Measurements from ENCODE around the gene WDFY2.

WDFY2 gene

DNA sequence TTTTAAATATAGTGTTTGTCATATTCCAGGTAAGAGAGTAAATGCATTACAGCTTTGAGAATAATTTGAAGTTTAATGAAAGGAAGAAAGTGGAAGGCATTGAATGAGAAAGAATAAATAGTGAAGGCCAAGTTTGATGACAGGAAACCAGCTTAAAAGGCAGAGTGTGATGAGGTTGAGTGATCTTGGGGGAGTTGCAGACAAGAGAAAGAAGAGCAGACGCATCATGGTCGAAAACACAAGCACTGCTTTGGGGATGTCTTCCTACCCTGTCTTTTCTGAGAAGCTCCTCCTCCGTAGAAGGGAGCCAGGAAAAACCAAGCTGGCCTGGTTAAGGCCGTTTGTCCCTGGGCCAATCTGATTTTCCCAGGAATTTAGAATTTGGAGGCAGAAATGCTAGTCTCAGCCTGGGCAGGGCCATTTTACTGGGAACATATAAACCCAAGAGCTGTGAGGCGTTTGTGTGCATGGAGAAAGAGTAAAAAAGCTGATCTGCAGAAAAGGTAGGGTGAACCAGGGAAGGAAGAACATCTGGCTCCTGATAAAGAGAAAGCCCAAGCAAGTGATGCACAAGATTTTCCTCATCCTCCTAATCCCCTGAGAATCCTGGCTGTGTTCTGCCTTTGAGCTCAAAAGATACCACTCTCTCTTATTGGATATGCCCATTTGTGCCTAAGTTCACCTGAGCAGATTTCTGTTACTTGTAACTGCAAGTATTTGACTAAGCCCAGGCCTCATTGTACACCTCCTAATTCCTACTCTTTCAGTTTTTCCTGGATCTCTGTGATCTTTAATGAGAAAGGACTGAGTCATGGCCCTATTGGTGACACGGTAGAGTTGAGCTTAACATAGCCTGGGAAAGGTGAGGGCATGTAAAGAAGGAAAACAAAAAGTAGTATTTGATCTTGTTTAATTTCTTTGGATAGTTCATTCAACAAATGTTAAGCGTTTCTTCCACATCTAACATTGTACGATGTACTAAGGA lies 80.0 kb downstream of the WDFY2 start:
- Histone ChIP-seq H3K27me3 (ENCODE audit: insufficient read depth, low read length) (no peaks in the 10 kb centered on the region), H3K4me3 (ENCODE audit: low read depth, low read length) (no peak overlapping the region), H3K27ac (ENCODE audit: low read depth, low read length) (no peak overlapping the region), H3K4me1 (ENCODE audit: control insufficient read depth, insufficient read depth, low read length, unreplicated experiment) (peaks cover 29% of the 10 kb centered on the region), H3K79me2 (ENCODE audit: control insufficient read depth, insufficient read depth, low read length, unreplicated experiment) (peaks cover 30% of the 10 kb centered on the region), H3K36me3 (ENCODE audit: insufficient read depth, low read length) (peaks cover 7% of the 10 kb centered on the region; the same call in 1 of the 2 replicates), H2AFZ (ENCODE audit: low read length, unreplicated experiment) (no peak overlapping the region)

- no peaks in the 10 kb centered on the region for H3K27me3 ChIP-seq (ENCODE audit: insufficient read depth, low read length)
- peaks cover 6% of the 10 kb centered on the region; the same call in 1 of the 2 replicates for H3K36me3 ChIP-seq (ENCODE audit: insufficient read depth, low read length)
- H3K4me3 ChIP-seq (ENCODE audit: low read depth, low read length): no peak overlapping the region
- peaks cover 32% of the 10 kb centered on the region for H3K4me1 ChIP-seq (ENCODE audit: control insufficient read depth, insufficient read depth, low read length, unreplicated experiment)
- no peak overlapping the region for H2AFZ ChIP-seq (ENCODE audit: low read length, unreplicated experiment)
- peaks cover 29% of the 10 kb centered on the region for H3K79me2 ChIP-seq (ENCODE audit: control insufficient read depth, insufficient read depth, low read length, unreplicated experiment)
- H3K27ac ChIP-seq (ENCODE audit: low read depth, low read length): no peak overlapping the region
Measured at GRCh38 chr13:51665456-51665855, 81.2 kb downstream of the WDFY2 start.

GRCh38 chr13:51666374-51666773 lies 82.1 kb downstream of the WDFY2 start:
- no peaks in the 10 kb centered on the region; the same call in 1 of the 2 replicates for H3K36me3 ChIP-seq (ENCODE audit: insufficient read depth, low read length)
- no peak overlapping the region for H2AFZ ChIP-seq (ENCODE audit: low read length, unreplicated experiment)
- no peaks in the 10 kb centered on the region for H3K27me3 ChIP-seq (ENCODE audit: insufficient read depth, low read length)
- H3K79me2 ChIP-seq (ENCODE audit: control insufficient read depth, insufficient read depth, low read length, unreplicated experiment): peaks cover 26% of the 10 kb centered on the region
- H3K4me1 ChIP-seq (ENCODE audit: control insufficient read depth, insufficient read depth, low read length, unreplicated experiment): peaks cover 32% of the 10 kb centered on the region
- H3K4me3 ChIP-seq (ENCODE audit: low read depth, low read length): no peak overlapping the region
- no peak overlapping the region for H3K27ac ChIP-seq (ENCODE audit: low read depth, low read length)

DNA sequence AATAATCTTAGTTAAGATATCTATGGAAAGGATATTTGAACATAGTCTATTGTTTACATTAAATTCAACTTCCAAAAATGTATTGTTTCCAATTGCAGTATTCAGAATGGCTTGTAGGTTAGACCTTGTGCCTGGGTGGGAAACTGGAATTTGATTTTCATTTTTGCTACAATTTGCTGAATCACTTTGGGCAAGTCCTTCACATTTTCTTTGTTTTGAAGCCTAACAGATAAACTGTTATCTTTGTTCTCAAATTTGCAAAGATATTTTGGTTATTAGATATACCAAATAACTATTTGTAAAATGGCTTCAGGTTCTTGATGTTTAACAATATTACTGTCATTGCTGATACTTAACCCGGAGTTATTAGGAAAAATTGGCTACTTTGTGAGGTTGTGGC lies 82.6 kb downstream of the WDFY2 start:
- Histone ChIP-seq H3K36me3 (ENCODE audit: insufficient read depth, low read length) (no peaks in the 10 kb centered on the region; the same call in 1 of the 2 replicates), H2AFZ (ENCODE audit: low read length, unreplicated experiment) (no peak overlapping the region), H3K27me3 (ENCODE audit: insufficient read depth, low read length) (no peaks in the 10 kb centered on the region), H3K79me2 (ENCODE audit: control insufficient read depth, insufficient read depth, low read length, unreplicated experiment) (peaks cover 29% of the 10 kb centered on the region), H3K27ac (ENCODE audit: low read depth, low read length) (no peak overlapping the region; the same call in 1 of the 2 replicates), H3K4me3 (ENCODE audit: low read depth, low read length) (no peak overlapping the region), H3K4me1 (ENCODE audit: control insufficient read depth, insufficient read depth, low read length, unreplicated experiment) (peaks cover 32% of the 10 kb centered on the region)

GRCh38 chr13:51668580-51669195 lies 84.4 kb downstream of the WDFY2 start:
- Histone ChIP-seq H3K27ac (ENCODE audit: low read depth, low read length) (no peak overlapping the region), H2AFZ (ENCODE audit: low read length, unreplicated experiment) (no peak overlapping the region), H3K4me1 (ENCODE audit: control insufficient read depth, insufficient read depth, low read length, unreplicated experiment) (peaks cover 37% of the 10 kb centered on the region), H3K79me2 (ENCODE audit: control insufficient read depth, insufficient read depth, low read length, unreplicated experiment) (peaks cover 48% of the 10 kb centered on the region), H3K4me3 (ENCODE audit: low read depth, low read length) (no peak overlapping the region), H3K27me3 (ENCODE audit: insufficient read depth, low read length) (no peaks in the 10 kb centered on the region), H3K36me3 (ENCODE audit: insufficient read depth, low read length) (no peaks in the 10 kb centered on the region)

GRCh38 chr13:51673165-51673564 lies 88.9 kb downstream of the WDFY2 start:
- Histone ChIP-seq H3K79me2 (ENCODE audit: control insufficient read depth, insufficient read depth, low read length, unreplicated experiment) (peaks cover 46% of the 10 kb centered on the region), H3K27ac (ENCODE audit: low read depth, low read length) (no peak overlapping the region), H3K36me3 (ENCODE audit: insufficient read depth, low read length) (no peaks in the 10 kb centered on the region), H3K4me1 (ENCODE audit: control insufficient read depth, insufficient read depth, low read length, unreplicated experiment) (peaks cover 21% of the 10 kb centered on the region), H3K4me3 (ENCODE audit: low read depth, low read length) (no peak overlapping the region), H2AFZ (ENCODE audit: low read length, unreplicated experiment) (no peak overlapping the region), H3K27me3 (ENCODE audit: insufficient read depth, low read length) (no peaks in the 10 kb centered on the region)

GRCh38 chr13:51674276-51674675 lies 90.0 kb downstream of the WDFY2 start:
- no peaks in the 10 kb centered on the region for H3K27me3 ChIP-seq (ENCODE audit: insufficient read depth, low read length)
- peaks cover 14% of the 10 kb centered on the region for H3K4me1 ChIP-seq (ENCODE audit: control insufficient read depth, insufficient read depth, low read length, unreplicated experiment)
- no peak overlapping the region for H3K4me3 ChIP-seq (ENCODE audit: low read depth, low read length)
- H3K27ac ChIP-seq (ENCODE audit: low read depth, low read length): no peak overlapping the region
- H3K36me3 ChIP-seq (ENCODE audit: insufficient read depth, low read length): no peaks in the 10 kb centered on the region
- peaks cover 43% of the 10 kb centered on the region for H3K79me2 ChIP-seq (ENCODE audit: control insufficient read depth, insufficient read depth, low read length, unreplicated experiment)
- no peak overlapping the region for H2AFZ ChIP-seq (ENCODE audit: low read length, unreplicated experiment)

DNA sequence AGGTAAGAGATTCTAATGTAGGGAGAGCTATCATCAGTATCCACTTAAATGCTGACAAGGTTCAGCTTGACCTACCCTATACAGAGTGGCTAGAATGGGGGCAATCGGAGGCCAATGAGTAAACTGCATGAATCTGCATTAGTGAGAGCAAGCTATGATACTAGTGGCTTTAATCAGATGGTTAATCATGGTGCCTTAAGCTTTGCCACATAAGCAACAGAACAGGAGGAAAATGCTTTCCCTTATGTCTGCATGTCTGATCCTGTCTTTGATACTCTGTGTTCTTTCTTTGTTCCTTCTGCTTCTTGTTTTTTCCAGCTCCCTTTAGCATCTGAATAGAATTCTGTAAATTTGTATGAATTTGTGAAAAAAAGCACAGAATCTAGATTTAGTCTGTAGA lies 91.1 kb downstream of the WDFY2 start:
- H3K36me3 ChIP-seq (ENCODE audit: insufficient read depth, low read length): no peaks in the 10 kb centered on the region
- H3K4me1 ChIP-seq (ENCODE audit: control insufficient read depth, insufficient read depth, low read length, unreplicated experiment): peaks cover 5% of the 10 kb centered on the region
- no peak overlapping the region for H3K27ac ChIP-seq (ENCODE audit: low read depth, low read length)
- no peak overlapping the region for H2AFZ ChIP-seq (ENCODE audit: low read length, unreplicated experiment)
- no peaks in the 10 kb centered on the region for H3K27me3 ChIP-seq (ENCODE audit: insufficient read depth, low read length)
- peaks cover 41% of the 10 kb centered on the region for H3K79me2 ChIP-seq (ENCODE audit: control insufficient read depth, insufficient read depth, low read length, unreplicated experiment)
- no peak overlapping the region for H3K4me3 ChIP-seq (ENCODE audit: low read depth, low read length)

- Histone ChIP-seq H3K36me3 (ENCODE audit: insufficient read depth, low read length) (no peaks in the 10 kb centered on the region), H2AFZ (ENCODE audit: low read length, unreplicated experiment) (no peak overlapping the region), H3K27ac (ENCODE audit: low read depth, low read length) (no peak overlapping the region), H3K4me3 (ENCODE audit: low read depth, low read length) (no peak overlapping the region), H3K79me2 (ENCODE audit: control insufficient read depth, insufficient read depth, low read length, unreplicated experiment) (peaks cover 39% of the 10 kb centered on the region), H3K27me3 (ENCODE audit: insufficient read depth, low read length) (no peaks in the 10 kb centered on the region), H3K4me1 (ENCODE audit: control insufficient read depth, insufficient read depth, low read length, unreplicated experiment) (peaks cover 9% of the 10 kb centered on the region)
Measured at GRCh38 chr13:51675877-51676276, 91.6 kb downstream of the WDFY2 start.

DNA sequence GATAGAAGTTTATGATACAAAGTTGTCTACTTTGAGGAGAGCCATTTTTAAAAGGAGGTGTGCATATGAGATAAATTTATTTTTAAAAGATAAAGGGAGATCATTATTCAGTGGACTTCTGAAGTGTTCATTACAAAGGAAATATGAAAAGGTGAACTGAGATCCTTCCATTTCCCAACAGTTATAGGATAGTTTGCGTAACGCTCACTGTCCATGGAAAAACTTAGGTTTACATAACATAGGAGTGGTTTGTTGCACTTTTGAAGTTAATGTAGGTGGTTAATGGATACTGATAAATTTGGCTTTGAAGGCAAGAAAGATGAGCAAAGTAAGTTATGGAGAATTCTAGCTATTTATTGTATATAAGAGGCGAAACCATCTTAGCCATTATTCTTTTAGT lies 92.5 kb downstream of the WDFY2 start:
- no peak overlapping the region for H3K4me3 ChIP-seq (ENCODE audit: low read depth, low read length)
- peaks cover 37% of the 10 kb centered on the region for H3K79me2 ChIP-seq (ENCODE audit: control insufficient read depth, insufficient read depth, low read length, unreplicated experiment)
- no peaks in the 10 kb centered on the region for H3K36me3 ChIP-seq (ENCODE audit: insufficient read depth, low read length)
- H2AFZ ChIP-seq (ENCODE audit: low read length, unreplicated experiment): no peak overlapping the region
- peaks cover 16% of the 10 kb centered on the region for H3K4me1 ChIP-seq (ENCODE audit: control insufficient read depth, insufficient read depth, low read length, unreplicated experiment)
- no peaks in the 10 kb centered on the region for H3K27me3 ChIP-seq (ENCODE audit: insufficient read depth, low read length)
- no peak overlapping the region for H3K27ac ChIP-seq (ENCODE audit: low read depth, low read length)
